ENCODE measurements around the gene ANAPC1.

DNA sequence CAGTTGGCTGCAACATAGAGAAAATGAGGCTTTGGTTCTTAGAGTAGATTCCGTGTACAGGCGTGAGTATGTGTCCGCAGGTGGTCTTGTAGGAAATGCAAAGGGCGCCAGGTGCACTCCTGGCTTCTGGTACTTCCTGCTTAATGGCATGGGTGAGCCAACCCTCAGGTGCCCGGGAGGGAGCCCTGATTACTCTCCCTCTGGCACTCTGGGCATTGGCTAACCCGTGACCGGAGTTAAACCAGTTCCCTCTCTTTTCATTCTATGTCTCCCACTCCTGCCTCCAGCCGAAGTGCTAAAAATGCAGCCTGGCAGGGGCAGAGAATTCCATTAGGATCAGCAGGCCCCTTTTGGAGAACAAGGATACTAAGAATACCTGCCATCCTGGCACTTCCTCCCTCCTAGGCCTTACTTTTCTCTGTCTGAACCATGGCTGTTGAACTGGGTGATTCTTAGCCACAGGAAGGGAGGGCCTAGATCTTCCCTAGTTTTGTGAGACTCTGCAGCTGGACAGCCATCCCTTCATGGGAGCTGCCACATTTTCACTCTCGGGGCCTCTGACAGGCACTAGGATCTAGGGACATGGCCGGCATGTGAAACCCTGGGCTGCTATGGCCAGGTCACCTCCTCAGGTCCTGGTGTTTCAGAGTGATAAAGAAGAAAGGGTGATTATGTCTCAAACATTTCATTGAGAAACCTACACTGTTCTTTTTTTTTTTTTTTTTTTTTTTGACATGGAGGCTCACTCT, 20.9 kb upstream of the ANAPC1 start:
- TF ChIP-seq, protein P1, sequence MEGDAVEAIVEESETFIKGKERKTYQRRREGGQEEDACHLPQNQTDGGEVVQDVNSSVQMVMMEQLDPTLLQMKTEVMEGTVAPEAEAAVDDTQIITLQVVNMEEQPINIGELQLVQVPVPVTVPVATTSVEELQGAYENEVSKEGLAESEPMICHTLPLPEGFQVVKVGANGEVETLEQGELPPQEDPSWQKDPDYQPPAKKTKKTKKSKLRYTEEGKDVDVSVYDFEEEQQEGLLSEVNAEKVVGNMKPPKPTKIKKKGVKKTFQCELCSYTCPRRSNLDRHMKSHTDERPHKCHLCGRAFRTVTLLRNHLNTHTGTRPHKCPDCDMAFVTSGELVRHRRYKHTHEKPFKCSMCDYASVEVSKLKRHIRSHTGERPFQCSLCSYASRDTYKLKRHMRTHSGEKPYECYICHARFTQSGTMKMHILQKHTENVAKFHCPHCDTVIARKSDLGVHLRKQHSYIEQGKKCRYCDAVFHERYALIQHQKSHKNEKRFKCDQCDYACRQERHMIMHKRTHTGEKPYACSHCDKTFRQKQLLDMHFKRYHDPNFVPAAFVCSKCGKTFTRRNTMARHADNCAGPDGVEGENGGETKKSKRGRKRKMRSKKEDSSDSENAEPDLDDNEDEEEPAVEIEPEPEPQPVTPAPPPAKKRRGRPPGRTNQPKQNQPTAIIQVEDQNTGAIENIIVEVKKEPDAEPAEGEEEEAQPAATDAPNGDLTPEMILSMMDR (IDR thresholded peaks at IDR 0.05): no peak
- no peak for TF ChIP-seq POLR2A (IDR thresholded peaks at IDR 0.05)
- no peak for TF ChIP-seq EP300 (IDR thresholded peaks at IDR 0.05)
